ENCODE data around the gene SPDL1. TPM values are rescaled to one million over a fixed set of nuclear protein-coding genes. Genes with fewer than 3 reads are reported as not detected.

The SPDL1 gene
- total and polyA plus RNA-seq, 2 of the 8 experiments (the other 6 are each of a cell fraction or from before 2014, with no cell fraction given), result 16.9 to 44.5 TPM

DNA sequence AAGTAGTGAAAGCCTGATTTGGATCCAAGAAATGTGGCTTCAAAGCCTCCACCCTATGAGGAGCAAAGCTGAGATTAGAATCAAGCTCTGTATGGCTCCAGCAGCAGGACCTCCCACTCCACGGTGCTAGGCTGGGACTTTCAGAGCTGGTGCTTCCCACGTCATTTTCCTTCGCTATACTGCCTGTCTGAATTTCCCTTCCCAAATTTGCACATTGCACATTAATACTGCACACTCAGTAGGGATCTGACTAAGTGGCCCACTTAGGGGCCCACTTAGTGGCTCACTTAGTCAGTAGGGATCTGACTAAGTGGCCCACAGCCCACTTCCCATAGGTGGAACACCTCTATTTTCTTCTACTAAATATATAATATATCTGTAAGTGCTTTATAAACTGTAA, 14.1 kb upstream of the SPDL1 start (continued):
- TF ChIP-seq, protein P1, sequence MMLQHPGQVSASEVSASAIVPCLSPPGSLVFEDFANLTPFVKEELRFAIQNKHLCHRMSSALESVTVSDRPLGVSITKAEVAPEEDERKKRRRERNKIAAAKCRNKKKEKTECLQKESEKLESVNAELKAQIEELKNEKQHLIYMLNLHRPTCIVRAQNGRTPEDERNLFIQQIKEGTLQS (IDR thresholded peaks at IDR 0.05; ENCODE audit: insufficient read depth, low read depth, low read length), result no peak
- TF ChIP-seq GTF2F1 (IDR thresholded peaks at IDR 0.05; ENCODE audit: borderline replicate concordance, low read depth, low read length), result no peak
- no peak for TF ChIP-seq TCF12 (IDR thresholded peaks at IDR 0.05; ENCODE audit: low read depth, low read length)
- TF ChIP-seq HDAC2 (IDR thresholded peaks at IDR 0.05; ENCODE audit: borderline replicate concordance in 1 of 2, low read depth in 2 of 2, low read length in 2 of 2), result no peak
- TF ChIP-seq JUN (IDR thresholded peaks at IDR 0.05; ENCODE audit: low read depth, low read length), result no peak
- no peak for TF ChIP-seq RAD21 (IDR thresholded peaks at IDR 0.05 in 1 of 2, conservative IDR thresholded peaks at IDR 0.05 in 1 of 2; ENCODE audit: low read depth in 2 of 2, low read length in 2 of 2)
- no peak for TF ChIP-seq EP300 (IDR thresholded peaks at IDR 0.05; ENCODE audit: borderline replicate concordance in 1 of 2, low read depth in 2 of 2, low read length in 2 of 2)
